Measurements from ENCODE around the gene HNMT.
"Not testable (repeated sequence)": the region's sequence is repeated elsewhere in the genome, so short reads cannot be mapped to it uniquely, and the experiment has no call there.

HNMT gene

DNA sequence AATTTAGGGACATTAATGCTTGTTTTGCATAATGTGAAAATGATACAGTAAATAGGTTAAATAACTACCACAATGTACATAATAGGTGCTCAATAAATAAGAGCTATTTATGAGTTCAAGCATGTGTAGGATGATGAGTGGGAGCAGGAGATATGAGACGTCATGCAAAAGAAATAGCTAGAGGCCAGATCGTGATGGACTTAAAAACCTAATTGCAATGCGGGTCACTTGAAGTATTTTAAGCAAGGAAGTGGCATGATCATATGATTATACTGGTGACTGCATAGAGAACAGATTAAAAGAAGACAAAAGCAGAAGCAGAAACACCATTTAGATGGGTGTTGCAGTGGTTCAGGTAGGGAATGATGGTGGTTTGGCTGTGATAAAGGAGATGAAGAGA, 78.0 kb downstream of the HNMT start:
- Histone ChIP-seq H3K79me1 (ENCODE audit: low read length) (no peaks in the 10 kb centered on the region), H3K79me2 (ENCODE audit: control insufficient read depth, insufficient read depth, low read length) (no peaks in the 10 kb centered on the region), H2BK5ac (ENCODE audit: low read length) (no peak overlapping the region), H3K4me3 (ENCODE audit: low read length) (no peak overlapping the region), H3K4me1 (ENCODE audit: control insufficient read depth, low read depth, low read length) (no peaks in the 10 kb centered on the region), H3K23ac (ENCODE audit: low read length) (no peak overlapping the region), H3K9ac (ENCODE audit: low read length) (no peak overlapping the region), H3K27ac (ENCODE audit: low read depth, low read length) (no peak overlapping the region), H3K36me3 (ENCODE audit: control insufficient read depth, insufficient read depth, low read length) (no peaks in the 10 kb centered on the region), H4K8ac (ENCODE audit: low read depth, low read length) (no peak overlapping the region), H3K27me3 (ENCODE audit: insufficient read depth, low read length, poor library complexity) (no peaks in the 10 kb centered on the region), H4K5ac (ENCODE audit: low read length) (no peak overlapping the region), H3K4ac (ENCODE audit: low read depth, low read length) (no peak overlapping the region), H3K4me2 (ENCODE audit: low read length) (no peak overlapping the region), H3K56ac (ENCODE audit: low read length) (no peak overlapping the region), H2BK15ac (replicated peaks; ENCODE audit: low read depth) (no peak overlapping the region), H2AK5ac (ENCODE audit: low read length) (no peak overlapping the region), H3K18ac (ENCODE audit: low read length) (no peak overlapping the region), H2BK120ac (ENCODE audit: low read depth, low read length) (no peak overlapping the region)
- WGBS (ENCODE audit: extremely low coverage, insufficient coverage, low lambda C conversion rate), result no CpG with 5 or more reads among the region's 3 CpGs
- no peak for DNase-seq

DNA sequence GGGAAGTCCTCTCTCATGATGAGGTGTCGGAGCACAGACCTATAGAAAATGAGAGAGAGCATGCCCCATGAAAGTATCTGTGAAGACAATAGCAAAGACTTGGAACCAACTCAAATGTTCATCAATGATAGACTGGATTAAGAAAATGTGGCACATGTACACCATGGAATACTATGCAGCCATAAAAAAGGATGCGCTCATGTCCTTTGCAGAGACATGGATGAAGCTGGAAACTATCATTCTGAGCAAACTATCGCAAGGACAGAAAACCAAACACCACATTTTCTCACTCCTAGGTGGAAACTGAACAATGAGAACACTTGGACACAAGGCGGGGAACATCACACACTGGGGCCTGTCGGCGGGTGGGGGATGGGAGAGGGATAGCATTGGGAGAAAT, 79.3 kb downstream of the HNMT start:
- not testable (repeated sequence) for H2BK5ac ChIP-seq (ENCODE audit: low read length); H3K79me1 ChIP-seq (ENCODE audit: low read length); H3K27ac ChIP-seq (ENCODE audit: low read depth, low read length); H3K18ac ChIP-seq (ENCODE audit: low read length); H3K4me1 ChIP-seq (ENCODE audit: control insufficient read depth, low read depth, low read length); H3K9ac ChIP-seq (ENCODE audit: low read length); H3K79me2 ChIP-seq (ENCODE audit: control insufficient read depth, insufficient read depth, low read length); H4K8ac ChIP-seq (ENCODE audit: low read depth, low read length); H3K23ac ChIP-seq (ENCODE audit: low read length); H3K4me2 ChIP-seq (ENCODE audit: low read length); DNase-seq; H2BK120ac ChIP-seq (ENCODE audit: low read depth, low read length); H2AK5ac ChIP-seq (ENCODE audit: low read length); H3K4me3 ChIP-seq (ENCODE audit: low read length); H4K5ac ChIP-seq (ENCODE audit: low read length); H3K36me3 ChIP-seq (ENCODE audit: control insufficient read depth, insufficient read depth, low read length); H3K27me3 ChIP-seq (ENCODE audit: insufficient read depth, low read length, poor library complexity); H3K4ac ChIP-seq (ENCODE audit: low read depth, low read length); H3K56ac ChIP-seq (ENCODE audit: low read length); H2BK15ac ChIP-seq (replicated peaks; ENCODE audit: low read depth)
- WGBS (ENCODE audit: extremely low coverage, insufficient coverage, low lambda C conversion rate), result no CpG with 5 or more reads among the region's 6 CpGs

DNA sequence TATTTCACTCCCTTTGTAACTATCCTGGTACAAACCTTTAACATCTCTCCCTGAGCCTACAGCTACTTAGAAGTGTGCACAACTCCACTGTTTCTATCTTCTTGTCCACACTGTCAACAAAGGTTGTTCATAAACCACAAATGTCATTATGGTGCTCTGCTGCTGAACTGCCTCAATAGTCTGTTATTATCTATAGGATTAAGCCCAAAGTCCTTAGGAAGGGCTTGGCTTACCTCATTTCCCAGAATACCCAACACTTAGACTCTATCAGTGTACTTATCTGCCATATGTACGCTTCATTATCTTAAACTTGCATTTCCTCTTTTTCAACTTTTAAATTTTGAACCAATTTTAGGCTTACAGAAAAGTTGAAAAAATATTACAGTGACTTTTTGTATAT, 94.2 kb downstream of the HNMT start:
- Histone ChIP-seq H3K23ac (ENCODE audit: low read length) (no peak overlapping the region), H3K56ac (ENCODE audit: low read length) (no peak overlapping the region), H3K79me2 (ENCODE audit: control insufficient read depth, insufficient read depth, low read length) (no peaks in the 10 kb centered on the region), H3K4me1 (ENCODE audit: control insufficient read depth, low read depth, low read length) (no peaks in the 10 kb centered on the region), H2BK120ac (ENCODE audit: low read depth, low read length) (no peak overlapping the region), H3K4me2 (ENCODE audit: low read length) (no peak overlapping the region), H3K79me1 (ENCODE audit: low read length) (no peaks in the 10 kb centered on the region), H4K8ac (ENCODE audit: low read depth, low read length) (no peak overlapping the region), H2BK15ac (replicated peaks; ENCODE audit: low read depth) (no peak overlapping the region), H2BK5ac (ENCODE audit: low read length) (no peak overlapping the region), H2AK5ac (ENCODE audit: low read length) (no peak overlapping the region), H3K18ac (ENCODE audit: low read length) (no peak overlapping the region), H3K4me3 (ENCODE audit: low read length) (no peak overlapping the region), H3K27me3 (ENCODE audit: insufficient read depth, low read length, poor library complexity) (no peaks in the 10 kb centered on the region), H3K27ac (ENCODE audit: low read depth, low read length) (no peak overlapping the region), H3K36me3 (ENCODE audit: control insufficient read depth, insufficient read depth, low read length) (no peaks in the 10 kb centered on the region), H3K9ac (ENCODE audit: low read length) (no peak overlapping the region), H4K5ac (ENCODE audit: low read length) (no peak overlapping the region), H3K4ac (ENCODE audit: low read depth, low read length) (no peak overlapping the region)
- WGBS (ENCODE audit: extremely low coverage, insufficient coverage, low lambda C conversion rate), result no CpG with 5 or more reads among the region's 1 CpG
- DNase-seq, result no peak

DNA sequence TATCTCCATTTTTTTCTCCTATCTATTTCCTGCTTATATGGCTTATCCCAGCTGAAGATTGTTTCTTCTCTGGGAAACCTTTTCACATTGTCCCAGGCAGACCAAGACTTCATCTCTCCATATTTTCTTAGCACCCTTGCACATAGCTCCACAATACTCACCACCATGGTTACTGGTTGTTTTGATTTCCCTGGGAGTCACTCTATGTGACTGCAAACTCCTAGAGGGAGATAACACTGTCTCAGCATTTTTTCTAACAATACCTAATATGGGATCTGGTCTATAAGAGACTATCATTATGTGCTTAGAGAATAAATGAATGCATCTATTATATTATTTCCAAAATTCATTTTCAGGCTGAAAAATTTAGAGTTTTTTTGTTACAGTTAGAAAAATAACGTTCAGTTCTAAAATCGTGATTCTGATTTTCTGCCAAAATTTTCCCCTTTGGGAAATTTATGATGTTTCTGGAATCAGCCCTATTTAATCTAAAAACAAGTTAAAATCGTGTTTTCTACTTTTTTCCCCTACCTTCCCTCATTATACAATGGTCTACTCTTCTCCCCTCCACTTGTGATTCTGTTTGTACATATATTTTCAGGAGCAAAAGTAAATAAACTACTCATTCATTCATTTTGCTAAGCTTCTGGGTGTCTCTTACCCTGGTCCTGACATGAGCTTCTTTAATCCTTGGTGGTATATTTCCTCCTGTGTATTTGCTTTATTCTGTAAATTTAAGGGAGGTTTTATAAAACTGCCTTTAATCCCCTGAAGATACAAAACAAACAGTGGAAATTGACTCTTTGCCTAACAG, 95.4 kb downstream of the HNMT start:
- Histone ChIP-seq H3K4me1 (ENCODE audit: control insufficient read depth, low read depth, low read length) (no peaks in the 10 kb centered on the region), H3K18ac (ENCODE audit: low read length) (no peak overlapping the region), H2BK15ac (replicated peaks; ENCODE audit: low read depth) (no peak overlapping the region), H3K4ac (ENCODE audit: low read depth, low read length) (no peak overlapping the region), H2BK120ac (ENCODE audit: low read depth, low read length) (no peak overlapping the region), H3K79me2 (ENCODE audit: control insufficient read depth, insufficient read depth, low read length) (no peaks in the 10 kb centered on the region), H3K4me3 (ENCODE audit: low read length) (no peak overlapping the region), H4K8ac (ENCODE audit: low read depth, low read length) (no peak overlapping the region), H3K79me1 (ENCODE audit: low read length) (no peaks in the 10 kb centered on the region), H2BK5ac (ENCODE audit: low read length) (no peak overlapping the region), H4K5ac (ENCODE audit: low read length) (no peak overlapping the region), H3K9ac (ENCODE audit: low read length) (no peak overlapping the region), H3K27me3 (ENCODE audit: insufficient read depth, low read length, poor library complexity) (no peaks in the 10 kb centered on the region), H2AK5ac (ENCODE audit: low read length) (no peak overlapping the region), H3K4me2 (ENCODE audit: low read length) (no peak overlapping the region), H3K36me3 (ENCODE audit: control insufficient read depth, insufficient read depth, low read length) (no peaks in the 10 kb centered on the region), H3K56ac (ENCODE audit: low read length) (no peak overlapping the region), H3K27ac (ENCODE audit: low read depth, low read length) (no peak overlapping the region), H3K23ac (ENCODE audit: low read length) (no peak overlapping the region)
- DNase-seq, result no peak
- WGBS (ENCODE audit: extremely low coverage, insufficient coverage, low lambda C conversion rate), result no CpG with 5 or more reads among the region's 3 CpGs

DNA sequence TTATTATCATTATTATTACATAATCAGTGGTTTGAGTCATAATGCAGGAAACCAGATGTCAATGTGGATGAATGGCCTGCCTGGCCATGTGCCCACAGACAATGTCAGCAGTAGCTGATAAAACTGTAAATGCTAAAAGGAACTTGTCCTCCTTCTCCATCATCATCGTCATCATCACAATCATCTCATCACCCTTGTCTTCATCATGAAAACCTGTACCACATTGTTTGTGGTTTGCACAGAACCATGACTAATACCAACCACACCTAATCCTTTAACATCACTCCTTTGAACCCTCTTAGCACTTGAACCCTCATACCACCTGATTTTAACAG, 96.0 kb downstream of the HNMT start:
- no peak for DNase-seq
- no peak overlapping the region for H2BK15ac ChIP-seq (replicated peaks; ENCODE audit: low read depth)

DNA sequence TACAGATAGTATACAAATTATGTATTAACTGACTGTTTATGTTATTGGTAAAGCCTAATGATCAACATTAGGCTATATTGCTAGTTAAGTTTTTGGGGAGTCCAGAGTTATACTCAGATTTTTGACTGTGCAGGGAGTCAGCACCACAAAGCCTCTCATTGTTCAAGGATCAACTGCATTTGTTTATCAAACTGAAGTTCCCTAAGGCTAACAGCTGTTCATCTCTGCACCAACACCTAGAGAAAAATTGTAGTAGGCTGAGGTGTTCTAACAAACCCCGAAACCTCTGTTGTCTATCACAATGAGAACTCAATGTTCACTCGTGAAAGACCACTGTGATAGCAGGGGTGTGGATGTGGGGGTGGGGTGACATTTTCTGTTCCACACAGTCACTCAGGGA, 97.7 kb downstream of the HNMT start:
- no peak overlapping the region for H3K18ac ChIP-seq (ENCODE audit: low read length)
- no peak overlapping the region for H3K56ac ChIP-seq (ENCODE audit: low read length)
- no peak overlapping the region for H2AK5ac ChIP-seq (ENCODE audit: low read length)
- H3K36me3 ChIP-seq (ENCODE audit: control insufficient read depth, insufficient read depth, low read length), result no peaks in the 10 kb centered on the region
- H4K5ac ChIP-seq (ENCODE audit: low read length), result no peak overlapping the region
- H3K4me3 ChIP-seq (ENCODE audit: low read length), result no peak overlapping the region
- no peaks in the 10 kb centered on the region for H3K79me1 ChIP-seq (ENCODE audit: low read length)
- no peak overlapping the region for H3K4me2 ChIP-seq (ENCODE audit: low read length)
- no peaks in the 10 kb centered on the region for H3K79me2 ChIP-seq (ENCODE audit: control insufficient read depth, insufficient read depth, low read length)
- WGBS (ENCODE audit: extremely low coverage, insufficient coverage, low lambda C conversion rate), result no CpG with 5 or more reads among the region's 2 CpGs
- peaks cover 3% of the 10 kb centered on the region for H3K27me3 ChIP-seq (ENCODE audit: insufficient read depth, low read length, poor library complexity)
- no peak overlapping the region for H2BK120ac ChIP-seq (ENCODE audit: low read depth, low read length)
- no peak for DNase-seq
- no peak overlapping the region for H3K23ac ChIP-seq (ENCODE audit: low read length)
- H3K9ac ChIP-seq (ENCODE audit: low read length), result no peak overlapping the region
- no peak overlapping the region for H2BK15ac ChIP-seq (replicated peaks; ENCODE audit: low read depth)
- H4K8ac ChIP-seq (ENCODE audit: low read depth, low read length), result no peak overlapping the region
- no peaks in the 10 kb centered on the region for H3K4me1 ChIP-seq (ENCODE audit: control insufficient read depth, low read depth, low read length)
- no peak overlapping the region for H2BK5ac ChIP-seq (ENCODE audit: low read length)
- H3K27ac ChIP-seq (ENCODE audit: low read depth, low read length), result no peak overlapping the region
- H3K4ac ChIP-seq (ENCODE audit: low read depth, low read length), result no peak overlapping the region

More for the DNA sequence above, 96.0 kb downstream of the HNMT start:
- no peak overlapping the region for H2AK5ac ChIP-seq (ENCODE audit: low read length)
- H3K4me1 ChIP-seq (ENCODE audit: control insufficient read depth, low read depth, low read length), result no peaks in the 10 kb centered on the region
- no peak overlapping the region for H3K56ac ChIP-seq (ENCODE audit: low read length)
- H4K5ac ChIP-seq (ENCODE audit: low read length), result no peak overlapping the region
- H3K4me3 ChIP-seq (ENCODE audit: low read length), result no peak overlapping the region
- no peak overlapping the region for H3K27ac ChIP-seq (ENCODE audit: low read depth, low read length)
- no peak overlapping the region for H3K18ac ChIP-seq (ENCODE audit: low read length)
- H3K9ac ChIP-seq (ENCODE audit: low read length), result no peak overlapping the region
- no peak overlapping the region for H4K8ac ChIP-seq (ENCODE audit: low read depth, low read length)
- no peak overlapping the region for H3K23ac ChIP-seq (ENCODE audit: low read length)
- H3K36me3 ChIP-seq (ENCODE audit: control insufficient read depth, insufficient read depth, low read length), result no peaks in the 10 kb centered on the region
- no peaks in the 10 kb centered on the region for H3K27me3 ChIP-seq (ENCODE audit: insufficient read depth, low read length, poor library complexity)
- H3K79me2 ChIP-seq (ENCODE audit: control insufficient read depth, insufficient read depth, low read length), result no peaks in the 10 kb centered on the region
- no CpG with 5 or more reads among the region's 1 CpG for WGBS (ENCODE audit: extremely low coverage, insufficient coverage, low lambda C conversion rate)
- H2BK120ac ChIP-seq (ENCODE audit: low read depth, low read length), result no peak overlapping the region
- no peak overlapping the region for H2BK5ac ChIP-seq (ENCODE audit: low read length)
- no peaks in the 10 kb centered on the region for H3K79me1 ChIP-seq (ENCODE audit: low read length)
- no peak overlapping the region for H3K4me2 ChIP-seq (ENCODE audit: low read length)
- no peak overlapping the region for H3K4ac ChIP-seq (ENCODE audit: low read depth, low read length)
